Kidney epithelial cell (primary cell): ENCODE results near the gene SV2A. TPM values are rescaled to one million over a fixed set of nuclear protein-coding genes. Genes with fewer than 3 reads are reported as not detected.
"Not testable (repeated sequence)": the region's sequence is repeated elsewhere in the genome, so short reads cannot be mapped to it uniquely, and the experiment has no call there.

ENCODE experiments used
- DNase-seq: peaks from one replicate; pipeline ENCODE4 v3.0.0-alpha.2; 2010; ENCODE audit warnings: low read depth
- H3K27me3 ChIP-seq: 2 replicates; pipeline ENCODE4 v1.6.0; 2011; ENCODE audit warnings: low read length; ENCODE audit not compliant: control insufficient read depth, insufficient read depth
- H3K36me3 ChIP-seq: 2 replicates; pipeline ENCODE4 v1.5.1; 2011; ENCODE audit warnings: low read length; ENCODE audit not compliant: control insufficient read depth, insufficient read depth
- H3K4me3 ChIP-seq: 2 replicates; pipeline ENCODE4 v1.5.1; 2011; ENCODE audit warnings: low read depth, mild to moderate bottlenecking, control low read depth, low read length
- total RNA-seq: library from RNA; depleted of rRNA; stranded (reverse); fragments of >200 nt; gene quantifications from 2 replicates; pipeline ENCODE4 v1.2.3, GENCODE V29; 2015
- TF ChIP-seq, protein P1 (sequence below): IDR thresholded peaks from 2 replicates; pipeline ENCODE4 v1.5.1; 2011; ENCODE audit warnings: mild to moderate bottlenecking, moderate library complexity, low read length, control low read depth, inconsistent platforms; ENCODE audit not compliant: insufficient read depth, poor library complexity, severe bottlenecking

The SV2A gene
- total RNA-seq, 1 donor from 2014 or later, result 14.1 TPM

DNA sequence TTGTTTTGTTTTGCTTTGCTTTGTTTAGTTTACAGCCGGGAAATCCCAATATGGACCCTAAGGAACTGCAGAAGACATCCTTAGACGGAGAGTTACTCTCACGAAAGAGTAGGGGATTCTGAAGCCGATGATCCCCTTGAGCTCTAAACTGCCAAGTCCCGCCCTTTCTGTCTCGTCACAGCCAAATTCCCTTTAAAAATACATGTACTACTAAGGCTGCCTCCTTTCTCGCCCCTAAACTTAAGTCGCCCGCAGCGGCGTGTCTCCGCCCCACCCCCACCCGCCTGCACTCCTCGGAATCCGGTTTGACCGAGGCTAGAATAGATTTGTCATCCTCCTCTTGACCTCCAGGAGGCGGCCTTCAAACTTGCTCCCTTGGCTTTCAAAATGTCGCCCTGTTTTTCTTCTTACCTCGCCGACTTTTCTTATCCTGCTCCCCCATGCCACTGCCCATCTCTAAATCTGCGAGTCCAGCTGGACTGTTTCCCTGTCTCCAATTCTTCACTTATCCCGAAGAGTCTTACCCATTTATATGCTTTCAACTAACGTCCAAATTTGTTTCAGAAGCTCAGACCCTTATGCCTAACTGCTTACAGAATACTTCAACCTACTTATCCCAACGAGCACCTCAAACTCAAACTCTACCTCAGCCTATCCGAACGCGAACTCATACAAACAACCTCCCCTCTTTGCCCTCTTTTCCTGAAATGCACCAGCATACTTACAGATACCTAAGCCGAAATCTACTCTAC lies 29.2 kb downstream of the SV2A start:
- no peak for DNase-seq
- Histone ChIP-seq H3K4me3 (peak overlapping the region; percentile 41), H3K27me3 (no peaks in the 10 kb centered on the region), H3K36me3 (no peaks in the 10 kb centered on the region)
- TF ChIP-seq, protein P1, sequence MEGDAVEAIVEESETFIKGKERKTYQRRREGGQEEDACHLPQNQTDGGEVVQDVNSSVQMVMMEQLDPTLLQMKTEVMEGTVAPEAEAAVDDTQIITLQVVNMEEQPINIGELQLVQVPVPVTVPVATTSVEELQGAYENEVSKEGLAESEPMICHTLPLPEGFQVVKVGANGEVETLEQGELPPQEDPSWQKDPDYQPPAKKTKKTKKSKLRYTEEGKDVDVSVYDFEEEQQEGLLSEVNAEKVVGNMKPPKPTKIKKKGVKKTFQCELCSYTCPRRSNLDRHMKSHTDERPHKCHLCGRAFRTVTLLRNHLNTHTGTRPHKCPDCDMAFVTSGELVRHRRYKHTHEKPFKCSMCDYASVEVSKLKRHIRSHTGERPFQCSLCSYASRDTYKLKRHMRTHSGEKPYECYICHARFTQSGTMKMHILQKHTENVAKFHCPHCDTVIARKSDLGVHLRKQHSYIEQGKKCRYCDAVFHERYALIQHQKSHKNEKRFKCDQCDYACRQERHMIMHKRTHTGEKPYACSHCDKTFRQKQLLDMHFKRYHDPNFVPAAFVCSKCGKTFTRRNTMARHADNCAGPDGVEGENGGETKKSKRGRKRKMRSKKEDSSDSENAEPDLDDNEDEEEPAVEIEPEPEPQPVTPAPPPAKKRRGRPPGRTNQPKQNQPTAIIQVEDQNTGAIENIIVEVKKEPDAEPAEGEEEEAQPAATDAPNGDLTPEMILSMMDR, result peak; percentile 70

DNA sequence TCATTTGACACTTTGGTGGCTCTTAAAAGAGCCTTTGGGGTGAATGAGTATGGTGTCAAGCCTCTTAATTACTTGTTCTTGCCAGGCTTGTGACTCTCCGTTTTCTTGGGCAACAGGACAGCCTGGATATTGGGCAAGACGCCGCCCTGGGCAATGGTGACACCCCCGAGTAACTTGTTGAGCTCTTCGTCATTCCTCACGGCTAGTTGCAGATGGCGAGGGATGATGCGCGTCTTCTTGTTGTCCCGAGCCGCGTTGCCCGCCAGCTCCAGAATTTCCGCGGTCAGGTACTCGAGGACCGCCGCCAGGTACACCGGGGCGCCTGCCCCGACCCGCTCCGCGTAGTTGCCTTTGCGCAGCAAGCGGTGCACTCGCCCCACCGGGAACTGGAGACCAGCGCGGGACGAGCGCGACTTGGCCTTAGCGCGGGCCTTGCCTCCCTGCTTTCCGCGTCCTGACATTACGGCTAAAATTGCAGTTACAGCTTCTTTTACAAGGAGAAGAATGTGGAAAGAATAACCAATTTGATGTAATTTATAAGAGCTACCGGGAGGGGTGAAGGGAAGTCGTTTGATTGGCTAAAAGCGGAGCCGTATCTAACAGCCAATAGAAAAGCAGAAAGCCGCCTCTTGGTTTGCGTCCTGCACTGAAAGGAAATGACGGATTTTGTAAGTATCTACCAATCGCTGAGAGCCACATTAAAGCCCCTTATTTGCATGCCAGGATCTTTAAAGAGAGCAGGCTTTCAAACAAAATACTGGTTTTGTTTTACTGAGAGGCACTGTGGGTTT lies 30.0 kb downstream of the SV2A start:
- peak; percentile 97 for DNase-seq
- TF ChIP-seq, protein P1, result no peak
- Histone ChIP-seq H3K4me3 (peak overlapping the region; percentile 55), H3K27me3 (no peaks in the 10 kb centered on the region), H3K36me3 (no peaks in the 10 kb centered on the region)

- H3K36me3 ChIP-seq, H3K27me3 ChIP-seq, DNase-seq: not testable (repeated sequence)
- peak overlapping the region; percentile 55 for H3K4me3 ChIP-seq
These were observed 30.5 kb downstream of the SV2A start for GRCh38 chr1:149887196-149887455.

DNA sequence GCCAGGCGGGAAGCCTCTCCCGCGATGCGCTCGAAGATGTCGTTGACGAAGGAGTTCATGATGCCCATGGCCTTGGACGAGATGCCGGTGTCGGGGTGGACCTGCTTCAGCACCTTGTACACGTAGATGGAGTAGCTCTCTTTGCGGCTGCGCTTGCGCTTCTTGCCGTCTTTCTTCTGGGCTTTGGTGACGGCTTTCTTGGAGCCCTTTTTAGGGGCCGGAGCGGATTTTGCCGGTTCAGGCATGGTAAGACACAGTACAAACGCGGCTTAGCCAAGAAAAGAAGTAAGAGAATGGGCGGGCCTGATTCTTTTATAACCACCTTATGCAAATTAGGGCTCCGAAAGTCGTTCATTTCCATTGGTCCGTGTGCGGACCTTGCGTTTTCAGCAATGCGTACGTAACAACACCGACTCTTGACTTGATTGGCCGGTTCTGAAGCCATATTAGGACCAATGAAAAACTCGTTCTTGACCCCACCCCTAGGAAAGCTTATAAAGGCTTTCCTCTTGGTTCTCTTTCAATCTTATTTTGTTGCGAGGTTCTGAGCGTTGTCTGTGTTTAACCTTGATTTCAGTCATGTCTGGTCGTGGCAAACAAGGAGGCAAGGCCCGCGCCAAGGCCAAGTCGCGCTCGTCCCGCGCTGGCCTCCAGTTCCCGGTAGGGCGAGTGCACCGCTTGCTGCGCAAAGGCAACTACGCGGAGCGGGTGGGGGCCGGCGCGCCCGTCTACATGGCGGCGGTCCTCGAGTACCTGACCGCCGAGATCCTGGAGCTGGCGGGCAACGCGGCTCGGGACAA lies 31.0 kb downstream of the SV2A start:
- peak overlapping the region; percentile 60 for H3K4me3 ChIP-seq
- no peaks in the 10 kb centered on the region for H3K36me3 ChIP-seq
- H3K27me3 ChIP-seq, result no peaks in the 10 kb centered on the region
- TF ChIP-seq, protein P1, result no peak
- peak; percentile 98 for DNase-seq

DNA sequence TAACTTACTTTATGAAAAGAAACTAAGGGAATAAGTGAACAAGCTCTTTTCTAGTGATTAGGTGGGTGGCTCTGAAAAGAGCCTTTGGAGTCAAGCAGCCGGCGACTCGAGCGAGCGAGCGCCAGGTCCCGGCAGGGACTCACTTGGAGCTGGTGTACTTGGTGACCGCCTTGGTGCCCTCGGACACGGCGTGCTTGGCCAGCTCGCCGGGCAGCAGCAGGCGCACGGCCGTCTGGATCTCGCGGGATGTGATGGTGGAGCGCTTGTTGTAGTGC lies 31.6 kb downstream of the SV2A start:
- not testable (repeated sequence) for DNase-seq, H3K36me3 ChIP-seq, H3K27me3 ChIP-seq
- peak overlapping the region; percentile 60 for H3K4me3 ChIP-seq

- no peak for DNase-seq
- no peaks in the 10 kb centered on the region for H3K27me3 ChIP-seq
- peak overlapping the region; percentile 60 for H3K4me3 ChIP-seq
- H3K36me3 ChIP-seq, result no peaks in the 10 kb centered on the region
- TF ChIP-seq, protein P1, result no peak
These were observed 32.1 kb downstream of the SV2A start for GRCh38 chr1:149885339-149886120.
